Right lobe of liver (tissue), 4 donors: ENCODE data around the gene COX10.

Source experiments
- POLR2A ChIP-seq: fragments of 450-650 bp; IDR thresholded peaks from one replicate; pipeline ENCODE4 v1.6.1; 2017; ENCODE audit warnings: antibody characterized with exemption, mild to moderate bottlenecking
- TF ChIP-seq, protein P1 (sequence below), 4 donors: fragments of 200-600 bp in 3 of 4; fragments of 450-650 bp in 1 of 4; IDR thresholded peaks; one replicate each; pipeline versions ENCODE4 v1.5.1 to v1.8.0; 2016 to 2022; ENCODE audit warnings: antibody characterized with exemption in 4 of 4, mild to moderate bottlenecking in 2 of 4
- donor health status: DM: no; HTN: no; CAD: no.
- donor health status: DM: no; HTN: no; CAD: no.
- donor health status: DM: no; HTN: yes; CAD: no.

DNA sequence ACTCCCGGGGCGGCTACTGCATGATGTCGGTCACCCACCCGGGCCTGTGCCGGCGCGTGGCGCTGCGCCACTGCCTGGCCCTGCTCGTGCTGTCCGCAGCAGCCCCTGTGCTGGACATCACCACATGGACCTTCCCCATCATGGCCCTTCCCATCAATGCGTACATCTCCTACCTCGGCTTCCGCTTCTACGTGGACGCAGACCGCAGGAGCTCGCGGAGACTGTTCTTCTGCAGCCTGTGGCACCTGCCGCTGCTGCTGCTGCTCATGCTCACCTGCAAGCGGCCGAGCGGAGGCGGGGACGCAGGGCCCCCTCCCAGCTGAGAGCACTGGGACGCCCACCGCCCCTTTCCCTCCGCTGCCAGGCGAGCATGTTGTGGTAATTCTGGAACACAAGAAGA is 137.6 kb downstream of the COX10 start:
- TF ChIP-seq POLR2A, result no peak
- TF ChIP-seq, protein P1, sequence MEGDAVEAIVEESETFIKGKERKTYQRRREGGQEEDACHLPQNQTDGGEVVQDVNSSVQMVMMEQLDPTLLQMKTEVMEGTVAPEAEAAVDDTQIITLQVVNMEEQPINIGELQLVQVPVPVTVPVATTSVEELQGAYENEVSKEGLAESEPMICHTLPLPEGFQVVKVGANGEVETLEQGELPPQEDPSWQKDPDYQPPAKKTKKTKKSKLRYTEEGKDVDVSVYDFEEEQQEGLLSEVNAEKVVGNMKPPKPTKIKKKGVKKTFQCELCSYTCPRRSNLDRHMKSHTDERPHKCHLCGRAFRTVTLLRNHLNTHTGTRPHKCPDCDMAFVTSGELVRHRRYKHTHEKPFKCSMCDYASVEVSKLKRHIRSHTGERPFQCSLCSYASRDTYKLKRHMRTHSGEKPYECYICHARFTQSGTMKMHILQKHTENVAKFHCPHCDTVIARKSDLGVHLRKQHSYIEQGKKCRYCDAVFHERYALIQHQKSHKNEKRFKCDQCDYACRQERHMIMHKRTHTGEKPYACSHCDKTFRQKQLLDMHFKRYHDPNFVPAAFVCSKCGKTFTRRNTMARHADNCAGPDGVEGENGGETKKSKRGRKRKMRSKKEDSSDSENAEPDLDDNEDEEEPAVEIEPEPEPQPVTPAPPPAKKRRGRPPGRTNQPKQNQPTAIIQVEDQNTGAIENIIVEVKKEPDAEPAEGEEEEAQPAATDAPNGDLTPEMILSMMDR (IDR thresholded peaks at IDR 0.05), result no peak
